ENCODE measurements around the gene NOL6.

- TF ChIP-seq CTCF (IDR thresholded peaks at IDR 0.05; ENCODE audit: insufficient read depth, low read length, poor library complexity, severe bottlenecking) (no peak), EZH2phosphoT487 (conservative IDR thresholded peaks at IDR 0.05; ENCODE audit: low read length) (no peak)
Measured at GRCh38 chr9:33463151-33463550, 10.6 kb downstream of the NOL6 start.

Measured in SU-DHL-6 (cell line).